Spleen (tissue), 11 donors: ENCODE measurements around the gene PRKCA. TPM values are rescaled to one million over a fixed set of nuclear protein-coding genes. Genes with fewer than 3 reads are reported as not detected.

ENCODE experiments used
- DNase-seq: peaks from one replicate; pipeline ENCODE4 v3.0.0-alpha.2; 2020
- H3K27ac ChIP-seq, 8 donors: fragments of 200-600 bp; sonication (generic) in 7 of 8; 1 replicate in 4 of 8; 2 replicates in 4 of 8; pipeline versions ENCODE4 v1.5.0 to v1.8.0; 2016 to 2021; ENCODE audit warnings: inconsistent platforms in 4 of 8, mild to moderate bottlenecking in 4 of 8, moderate library complexity in 1 of 8
- H3K27me3 ChIP-seq, 7 donors: fragments of 200-600 bp; sonication (generic) in 6 of 7; replicated peaks in 1 of 7; 1 replicate in 4 of 7; 2 replicates in 3 of 7; pipeline versions ENCODE4 v1.5.0 to v1.8.0; 2016 to 2021; ENCODE audit warnings: inconsistent platforms in 3 of 7, mild to moderate bottlenecking in 1 of 7
- H3K36me3 ChIP-seq, 6 donors: fragments of 200-600 bp; sonication (generic) in 5 of 6; 1 replicate in 4 of 6; 2 replicates in 2 of 6; pipeline versions ENCODE4 v1.5.0 to v1.8.0; 2016 to 2021; ENCODE audit warnings: inconsistent platforms in 2 of 6
- H3K4me1 ChIP-seq, 6 donors: fragments of 200-600 bp; sonication (generic) in 5 of 6; 1 replicate in 3 of 6; 2 replicates in 3 of 6; pipeline versions ENCODE4 v1.5.0 to v1.8.0; 2016 to 2021; ENCODE audit warnings: inconsistent platforms in 3 of 6
- H3K4me3 ChIP-seq, 8 donors: fragments of 200-600 bp; sonication (generic) in 7 of 8; 1 replicate in 4 of 8; 2 replicates in 4 of 8; pipeline versions ENCODE4 v1.5.0 to v1.8.0; 2016 to 2021; ENCODE audit warnings: inconsistent platforms in 4 of 8, mild to moderate bottlenecking in 4 of 8, moderate library complexity in 2 of 8
- H3K9me3 ChIP-seq, 8 donors: fragments of 200-600 bp; sonication (generic) in 7 of 8; 1 replicate in 4 of 8; 2 replicates in 4 of 8; pipeline versions ENCODE4 v1.5.0 to v1.8.0; 2016 to 2021; ENCODE audit warnings: inconsistent platforms in 4 of 8
- CTCF ChIP-seq, 11 experiments: fragments of 200-600 bp in 7 of 11; fragments of 450-650 bp in 4 of 11; sonication (generic) in 4 of 11; IDR thresholded peaks in 8 of 11; conservative IDR thresholded peaks in 3 of 11; 1 replicate in 7 of 11; 2 replicates in 4 of 11; pipeline versions ENCODE4 v1.4.0 to v1.8.0; 2016 to 2021; ENCODE audit warnings: antibody characterized with exemption in 11 of 11, inconsistent platforms in 4 of 11, mild to moderate bottlenecking in 1 of 11
- POLR2A ChIP-seq, 3 donors: fragments of 450-650 bp; IDR thresholded peaks; one replicate each; pipeline ENCODE4 v1.5.1; 2017; ENCODE audit warnings: antibody characterized with exemption in 3 of 3, mild to moderate bottlenecking in 1 of 3
- POLR2AphosphoS5 ChIP-seq, 3 donors: sonication (generic); formaldehyde crosslinking; IDR thresholded peaks; one replicate each; pipeline ENCODE4 v1.5.1; 2017; ENCODE audit warnings: antibody characterized with exemption in 3 of 3
- WGBS, 5 donors: extraction: QIAGEN DNeasy Blood & Tissue Kit in 3 of 5; methylation state at CpG; one replicate each; pipeline versions ENCODE4 v1.1.5 to v1.1.7; 2013 to 2018; 5-methylcytosine and 5-hydroxymethylcytosine counted together
- intact Hi-C: fragments of 100-400 bp; cut with DNase I; formaldehyde crosslinking; loops from one replicate; pipeline ENCODE4 v1.15.0; 2023; ENCODE audit warnings: low total_unique reads
- polyA plus RNA-seq, 3 donors: library from polyadenylated mRNA; stranded (reverse); fragments of 200-250 nt; gene quantifications; one replicate each; pipeline ENCODE4 v1.2.1, GENCODE V29; 2013
- total RNA-seq, 7 donors: library from RNA; depleted of rRNA in 3 of 7; stranded (reverse); fragments of >200 nt in 3 of 7; fragmentation: NEBNext Ultra II Directional in 4 of 7; extraction: Animal tissue kit (Norgen Biotek cat#: 25700) in 4 of 7; gene quantifications; one replicate each; pipeline versions ENCODE4 v1.1.0 to v1.2.1, GENCODE V29; 2016 to 2021
- donor health status: healthy with polysubstance abuse.
- donor health status: DM: no; HTN: no; CAD: no; lungs with moderate emphysema.
- donor health status: DM: no; HTN: no; CAD: no.
- donor health status: Bipolar disorder and iron deficiency.
- donor health status: healthy.
- donor health status: DM: no; HTN: no; CAD: no.
- donor health status: DM: yes; HTN: yes; CAD: no.

PRKCA gene
- total and polyA plus RNA-seq, 10 donors = 1.7 to 59.7 (median 31.2) TPM

- H3K27me3 ChIP-seq = no peaks in the 10 kb centered on the region
- no peaks in the 10 kb centered on the region for H3K9me3 ChIP-seq
- H3K36me3 ChIP-seq = no peaks in the 10 kb centered on the region
- TF ChIP-seq POLR2A (IDR thresholded peaks at IDR 0.05) (no peak), POLR2AphosphoS5 (IDR thresholded peaks at IDR 0.05) (no peak), CTCF (IDR thresholded peaks at IDR 0.05 in 8 of 11, conservative IDR thresholded peaks at IDR 0.05 in 3 of 11) (no peak)
- H3K4me1 ChIP-seq = no peaks in the 10 kb centered on the region
- no peak overlapping the region for H3K4me3 ChIP-seq
- DNase-seq = no peak
- intact Hi-C loops = no loop called here
- no peak overlapping the region for H3K27ac ChIP-seq
- WGBS, 5 donors = 75 to 92% (median 88%) methylated on average over 5 to 6 of the region's 6 CpGs
Measured at GRCh38 chr17:66283296-66283934, 19.0 kb upstream of the PRKCA start.

GRCh38 chr17:66283971-66284370 lies 18.4 kb upstream of the PRKCA start:
- no peak for DNase-seq
- no peak for TF ChIP-seq CTCF (IDR thresholded peaks at IDR 0.05 in 8 of 11, conservative IDR thresholded peaks at IDR 0.05 in 3 of 11)
- no peak for TF ChIP-seq POLR2A (IDR thresholded peaks at IDR 0.05)
- TF ChIP-seq POLR2AphosphoS5 (IDR thresholded peaks at IDR 0.05) = no peak
- intact Hi-C loops = no loop called here
- Histone ChIP-seq H3K27me3 (no peaks in the 10 kb centered on the region), H3K4me1 (no peaks in the 10 kb centered on the region), H3K36me3 (no peaks in the 10 kb centered on the region), H3K27ac (no peak overlapping the region), H3K4me3 (no peak overlapping the region), H3K9me3 (no peaks in the 10 kb centered on the region)
- 77 to 90% (median 81%) methylated on average over 2 of the region's 2 CpGs for WGBS, 5 donors

- Histone ChIP-seq H3K4me3 (no peak overlapping the region), H3K27me3 (no peaks in the 10 kb centered on the region), H3K4me1 (no peaks in the 10 kb centered on the region), H3K27ac (no peak overlapping the region), H3K36me3 (no peaks in the 10 kb centered on the region), H3K9me3 (no peaks in the 10 kb centered on the region)
- intact Hi-C loops = no loop called here
- no peak for DNase-seq
- WGBS, 5 donors = 60 to 86% (median 79%) methylated on average over 2 of the region's 2 CpGs
- no peak for TF ChIP-seq CTCF (IDR thresholded peaks at IDR 0.05 in 8 of 11, conservative IDR thresholded peaks at IDR 0.05 in 3 of 11)
- no peak for TF ChIP-seq POLR2AphosphoS5 (IDR thresholded peaks at IDR 0.05)
- TF ChIP-seq POLR2A (IDR thresholded peaks at IDR 0.05) = no peak
Measured at GRCh38 chr17:66285149-66285548, 17.3 kb upstream of the PRKCA start.

GRCh38 chr17:66287911-66288310 lies 14.5 kb upstream of the PRKCA start:
- intact Hi-C loops = no loop called here
- TF ChIP-seq CTCF (IDR thresholded peaks at IDR 0.05 in 8 of 11, conservative IDR thresholded peaks at IDR 0.05 in 3 of 11) (no peak), POLR2AphosphoS5 (IDR thresholded peaks at IDR 0.05) (no peak), POLR2A (IDR thresholded peaks at IDR 0.05) (no peak)
- Histone ChIP-seq H3K4me3 (no peak overlapping the region), H3K4me1 (no peaks in the 10 kb centered on the region), H3K36me3 (no peaks in the 10 kb centered on the region), H3K27me3 (no peaks in the 10 kb centered on the region), H3K27ac (no peak overlapping the region), H3K9me3 (no peaks in the 10 kb centered on the region)
- no peak for DNase-seq
- 80 to 100% (median 97%) methylated on average over 2 of the region's 2 CpGs for WGBS, 5 donors
